HG03060 (cell line): ENCODE measurements around the gene STAB1.

Experiments used
- ATAC-seq: cut with Tn5 transposase; IDR thresholded peaks from one replicate; pipeline ENCODE4 v1.9.1; 2021; ENCODE audit warnings: low read depth, moderate number of reproducible peaks; ENCODE audit not compliant: unreplicated experiment

Gene STAB1

GRCh38 chr3:52484680-52485461 is 10.3 kb upstream of the STAB1 start:
- ATAC-seq, result no peak

DNA sequence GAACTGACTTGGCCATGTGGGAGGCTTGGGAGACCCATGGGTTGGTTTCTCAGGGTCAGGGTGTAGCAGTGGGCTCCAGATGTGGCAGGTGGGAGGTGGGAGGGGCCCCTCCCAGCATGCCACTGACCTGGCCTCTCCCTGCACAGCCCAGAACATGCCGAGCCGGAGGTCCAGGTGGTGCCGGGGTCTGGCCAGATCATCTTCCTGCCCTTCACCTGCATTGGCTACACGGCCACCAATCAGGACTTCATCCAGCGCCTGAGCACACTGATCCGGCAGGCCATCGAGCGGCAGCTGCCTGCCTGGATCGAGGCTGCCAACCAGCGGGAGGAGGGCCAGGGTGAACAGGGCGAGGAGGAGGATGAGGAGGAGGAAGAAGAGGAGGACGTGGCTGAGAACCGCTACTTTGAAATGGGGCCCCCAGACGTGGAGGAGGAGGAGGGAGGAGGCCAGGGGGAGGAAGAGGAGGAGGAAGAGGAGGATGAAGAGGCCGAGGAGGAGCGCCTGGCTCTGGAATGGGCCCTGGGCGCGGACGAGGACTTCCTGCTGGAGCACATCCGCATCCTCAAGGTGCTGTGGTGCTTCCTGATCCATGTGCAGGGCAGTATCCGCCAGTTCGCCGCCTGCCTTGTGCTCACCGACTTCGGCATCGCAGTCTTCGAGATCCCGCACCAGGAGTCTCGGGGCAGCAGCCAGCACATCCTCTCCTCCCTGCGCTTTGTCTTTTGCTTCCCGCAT is 7.9 kb upstream of the STAB1 start:
- ATAC-seq, result no peak

DNA sequence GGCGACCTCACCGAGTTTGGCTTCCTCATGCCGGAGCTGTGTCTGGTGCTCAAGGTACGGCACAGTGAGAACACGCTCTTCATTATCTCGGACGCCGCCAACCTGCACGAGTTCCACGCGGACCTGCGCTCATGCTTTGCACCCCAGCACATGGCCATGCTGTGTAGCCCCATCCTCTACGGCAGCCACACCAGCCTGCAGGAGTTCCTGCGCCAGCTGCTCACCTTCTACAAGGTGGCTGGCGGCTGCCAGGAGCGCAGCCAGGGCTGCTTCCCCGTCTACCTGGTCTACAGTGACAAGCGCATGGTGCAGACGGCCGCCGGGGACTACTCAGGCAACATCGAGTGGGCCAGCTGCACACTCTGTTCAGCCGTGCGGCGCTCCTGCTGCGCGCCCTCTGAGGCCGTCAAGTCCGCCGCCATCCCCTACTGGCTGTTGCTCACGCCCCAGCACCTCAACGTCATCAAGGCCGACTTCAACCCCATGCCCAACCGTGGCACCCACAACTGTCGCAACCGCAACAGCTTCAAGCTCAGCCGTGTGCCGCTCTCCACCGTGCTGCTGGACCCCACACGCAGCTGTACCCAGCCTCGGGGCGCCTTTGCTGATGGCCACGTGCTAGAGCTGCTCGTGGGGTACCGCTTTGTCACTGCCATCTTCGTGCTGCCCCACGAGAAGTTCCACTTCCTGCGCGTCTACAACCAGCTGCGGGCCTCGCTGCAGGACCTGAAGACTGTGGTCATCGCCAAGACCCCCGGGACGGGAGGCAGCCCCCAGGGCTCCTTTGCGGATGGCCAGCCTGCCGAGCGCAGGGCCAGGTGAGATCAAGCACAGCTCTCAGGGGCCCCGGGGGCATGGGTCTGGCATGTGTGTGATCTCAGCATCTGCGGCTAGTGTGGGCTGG is 7.1 kb upstream of the STAB1 start:
- no peak for ATAC-seq

DNA sequence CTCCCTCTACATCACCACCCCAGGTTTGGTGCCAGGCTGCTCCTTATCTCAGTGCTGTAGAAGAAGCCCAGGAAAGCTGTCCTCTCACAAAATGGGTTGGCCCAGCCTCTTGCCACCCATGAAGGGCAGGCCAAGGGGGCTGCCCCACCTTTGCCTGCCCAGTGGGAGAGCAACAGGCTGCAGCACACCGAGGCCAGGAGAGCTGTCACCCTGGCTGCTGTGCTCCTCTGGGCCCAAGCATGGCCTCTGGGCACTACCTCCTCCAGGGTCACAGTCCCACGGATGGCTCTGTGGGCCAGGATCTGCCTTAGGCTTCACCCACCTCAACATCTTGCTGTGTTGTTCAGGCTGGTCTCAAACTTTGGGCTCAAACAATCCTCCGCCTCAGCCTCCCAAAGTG is 6.4 kb upstream of the STAB1 start:
- no peak for ATAC-seq

DNA sequence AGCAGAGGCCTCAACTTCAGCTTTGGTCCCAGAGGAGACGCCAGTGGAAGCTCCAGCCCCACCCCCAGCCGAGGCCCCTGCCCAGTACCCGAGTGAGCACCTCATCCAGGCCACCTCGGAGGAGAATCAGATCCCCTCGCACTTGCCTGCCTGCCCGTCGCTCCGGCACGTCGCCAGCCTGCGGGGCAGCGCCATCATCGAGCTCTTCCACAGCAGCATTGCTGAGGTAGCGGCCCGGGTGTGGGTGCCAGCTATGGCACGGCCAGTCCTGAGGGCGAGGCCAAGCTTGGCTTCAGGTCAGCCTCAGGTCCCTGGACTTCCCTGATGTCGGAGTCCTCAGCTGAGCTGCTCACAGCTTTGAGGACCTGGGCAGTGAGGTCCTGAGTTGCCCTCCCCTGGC is 5.7 kb upstream of the STAB1 start:
- ATAC-seq, result no peak

DNA sequence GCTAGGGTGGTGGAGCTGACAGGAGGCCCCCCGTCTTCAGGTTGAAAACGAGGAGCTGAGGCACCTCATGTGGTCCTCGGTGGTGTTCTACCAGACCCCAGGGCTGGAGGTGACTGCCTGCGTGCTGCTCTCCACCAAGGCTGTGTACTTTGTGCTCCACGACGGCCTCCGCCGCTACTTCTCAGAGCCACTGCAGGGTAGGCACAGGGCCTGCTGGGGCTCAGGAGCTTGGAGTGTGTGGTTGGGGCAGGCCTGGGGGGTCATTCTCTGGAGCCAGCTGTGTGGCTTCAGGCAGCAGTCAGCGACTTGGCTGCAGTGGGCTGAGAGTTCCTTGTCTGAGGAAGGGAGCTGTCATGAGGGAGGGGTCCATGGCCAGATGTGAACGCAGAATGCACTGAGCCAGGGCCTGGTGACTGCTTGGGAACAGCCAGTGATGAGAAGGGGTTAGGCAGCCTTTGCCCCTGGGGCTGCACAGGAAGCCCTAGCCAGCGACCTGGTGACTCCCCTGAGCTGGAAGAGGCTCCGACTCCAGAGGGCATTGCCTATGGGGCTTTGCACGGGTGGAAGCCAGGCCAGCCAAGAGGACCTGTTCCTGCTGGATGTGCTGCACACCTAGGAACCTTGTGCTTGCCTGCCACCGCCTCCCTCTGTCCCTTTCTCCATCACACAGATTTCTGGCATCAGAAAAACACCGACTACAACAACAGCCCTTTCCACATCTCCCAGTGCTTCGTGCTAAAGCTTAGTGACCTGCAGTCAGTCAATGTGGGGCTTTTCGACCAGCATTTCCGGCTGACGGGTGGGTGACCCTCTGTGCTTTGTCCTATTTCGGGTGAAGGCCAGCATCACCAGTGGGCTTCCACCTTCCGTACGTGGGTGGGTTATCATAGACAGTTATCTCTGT is 4.9 kb upstream of the STAB1 start:
- ATAC-seq, result no peak

DNA sequence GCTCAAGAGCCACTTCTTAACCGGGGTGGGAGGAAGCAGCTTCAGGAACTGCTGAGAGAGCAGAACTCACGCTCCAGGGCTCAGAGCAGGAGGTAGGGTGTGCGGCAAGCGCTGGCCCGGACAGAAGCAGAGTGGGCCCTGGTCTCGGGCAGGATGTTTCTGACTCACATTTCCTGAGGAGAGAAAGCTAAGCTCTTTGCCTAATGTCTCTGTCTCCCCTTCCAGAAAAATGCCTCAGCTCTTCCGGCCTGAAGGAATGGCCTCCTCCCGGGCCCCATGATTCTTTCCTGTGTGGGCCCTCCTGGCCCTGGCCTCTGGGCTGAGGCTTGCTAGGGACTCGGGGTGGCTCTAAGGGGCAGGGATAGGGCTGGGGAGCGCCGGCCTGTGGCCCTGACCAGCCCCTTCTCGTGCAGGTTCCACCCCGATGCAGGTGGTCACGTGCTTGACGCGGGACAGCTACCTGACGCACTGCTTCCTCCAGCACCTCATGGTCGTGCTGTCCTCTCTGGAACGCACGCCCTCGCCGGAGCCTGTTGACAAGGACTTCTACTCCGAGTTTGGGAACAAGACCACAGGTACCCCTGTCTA is 4.1 kb upstream of the STAB1 start:
- ATAC-seq, result no peak

DNA sequence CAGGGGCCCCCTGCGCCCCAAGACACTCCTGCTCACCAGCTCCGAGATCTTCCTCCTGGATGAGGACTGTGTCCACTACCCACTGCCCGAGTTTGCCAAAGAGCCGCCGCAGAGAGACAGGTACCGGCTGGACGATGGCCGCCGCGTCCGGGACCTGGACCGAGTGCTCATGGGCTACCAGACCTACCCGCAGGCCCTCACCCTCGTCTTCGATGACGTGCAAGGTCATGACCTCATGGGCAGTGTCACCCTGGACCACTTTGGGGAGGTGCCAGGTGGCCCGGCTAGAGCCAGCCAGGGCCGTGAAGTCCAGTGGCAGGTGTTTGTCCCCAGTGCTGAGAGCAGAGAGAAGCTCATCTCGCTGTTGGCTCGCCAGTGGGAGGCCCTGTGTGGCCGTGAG is 3.1 kb upstream of the STAB1 start:
- no peak for ATAC-seq

- ATAC-seq, result no peak
Observed at GRCh38 chr3:52493232-52494017, 1.7 kb upstream of the STAB1 start.

DNA sequence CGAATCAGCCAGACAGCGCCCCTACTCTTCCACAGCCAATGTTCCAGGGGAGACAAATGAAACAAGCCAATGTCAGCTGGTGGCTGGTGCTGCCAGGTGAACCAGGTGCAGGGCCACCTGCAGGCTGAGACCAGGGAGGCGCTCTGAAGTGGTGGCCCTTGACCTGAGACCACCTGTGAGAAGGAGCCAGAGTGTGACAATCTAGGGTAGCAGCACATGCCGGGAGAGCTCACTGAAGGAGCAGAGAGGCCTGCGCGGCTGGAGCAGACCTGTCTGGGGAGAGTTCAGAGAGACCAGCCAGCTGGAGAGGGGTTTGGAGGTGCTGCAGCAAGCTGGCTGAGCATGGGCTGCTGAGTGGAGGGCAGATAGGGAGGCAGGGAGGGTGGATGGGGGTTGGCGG is 693 bp upstream of the STAB1 start:
- no peak for ATAC-seq

DNA sequence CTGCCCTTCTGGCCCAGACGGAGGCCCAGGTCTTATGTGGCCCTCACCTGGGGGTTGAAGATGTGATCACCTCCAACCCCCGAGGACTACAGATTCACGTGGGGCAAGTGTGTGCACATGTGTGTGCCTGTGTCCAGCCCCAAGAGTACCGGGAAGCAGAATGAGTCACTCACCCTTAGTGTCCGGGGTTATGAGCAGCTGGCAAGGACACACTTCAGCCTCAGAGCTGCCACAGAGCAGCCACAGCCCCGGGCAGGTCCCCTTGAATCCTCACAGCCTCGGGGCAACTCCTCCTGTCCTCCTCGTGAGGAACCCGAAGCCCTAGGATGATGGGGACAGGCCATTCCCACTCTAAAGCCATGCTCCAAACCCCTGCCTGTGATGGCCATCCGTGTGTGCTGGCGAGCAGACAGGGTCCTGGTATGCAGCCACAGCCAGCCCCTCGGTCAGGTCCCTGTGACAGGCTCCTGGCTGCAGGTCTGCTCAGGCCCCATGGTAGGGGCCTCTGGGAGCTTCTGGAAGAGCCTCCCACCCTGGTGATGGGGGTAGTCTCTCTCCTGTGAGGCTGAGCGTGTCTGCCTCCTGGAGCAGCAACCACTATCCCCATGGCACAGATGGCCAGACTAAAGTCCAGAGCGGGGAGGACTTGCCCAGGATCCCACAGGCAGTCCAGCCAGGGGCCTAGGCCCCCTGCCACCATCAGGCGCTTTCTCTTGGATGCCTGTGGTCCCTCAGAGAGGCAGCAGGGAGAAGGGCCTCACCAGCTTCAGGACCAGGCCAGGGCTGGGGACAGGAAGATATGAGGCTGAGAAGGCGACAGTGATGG is 852 bp downstream of the STAB1 start:
- ATAC-seq, result no peak

- no peak for ATAC-seq
Observed at GRCh38 chr3:52498137-52499054, 3.3 kb downstream of the STAB1 start.

DNA sequence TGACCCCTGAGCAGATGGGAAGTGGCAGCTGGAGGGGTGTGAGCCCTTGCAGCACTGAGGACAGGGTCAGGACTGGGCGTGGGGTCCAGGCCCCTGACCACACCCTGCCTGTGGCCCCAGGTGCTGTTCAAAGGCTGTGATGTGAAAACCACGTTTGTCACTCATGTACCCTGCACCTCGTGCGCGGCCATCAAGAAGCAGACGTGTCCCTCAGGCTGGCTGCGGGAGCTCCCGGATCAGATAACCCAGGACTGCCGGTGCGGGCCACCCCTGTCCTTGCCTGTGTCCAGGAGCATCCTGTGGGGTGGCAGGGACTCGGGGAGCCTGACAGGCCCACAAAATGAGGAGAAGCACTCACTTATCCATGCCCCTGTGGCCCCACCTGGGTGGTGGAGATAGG is 5.9 kb downstream of the STAB1 start:
- no peak for ATAC-seq

DNA sequence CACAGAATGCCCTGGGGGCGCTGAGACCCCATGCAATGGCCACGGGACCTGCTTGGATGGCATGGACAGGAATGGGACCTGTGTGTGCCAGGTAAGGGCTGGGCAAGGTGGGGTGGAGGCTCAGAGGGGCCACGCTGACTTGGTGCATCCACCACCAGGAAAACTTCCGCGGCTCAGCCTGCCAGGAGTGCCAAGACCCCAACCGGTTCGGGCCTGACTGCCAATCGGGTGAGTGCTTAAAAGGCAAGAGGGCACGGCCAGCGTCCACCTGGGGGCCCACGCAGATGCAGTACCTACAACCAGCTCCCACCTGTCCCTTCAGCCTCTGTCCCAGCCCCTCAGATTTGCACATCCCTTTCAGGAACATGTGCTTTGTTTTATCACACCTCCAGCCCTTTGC is 6.9 kb downstream of the STAB1 start:
- no peak for ATAC-seq

- no peak for ATAC-seq
Observed at GRCh38 chr3:52502808-52503350, 7.7 kb downstream of the STAB1 start.

- ATAC-seq, result no peak
Observed at GRCh38 chr3:52503788-52504424, 8.8 kb downstream of the STAB1 start.
